Immature natural killer cell (primary cell): Measurements from ENCODE around the gene CLEC16A. TPM values are rescaled to one million over a fixed set of nuclear protein-coding genes. Genes with fewer than 3 reads are reported as not detected.

Experiments used
- DNase-seq, 3 donors: peaks; one replicate each; pipeline ENCODE4 v3.0.0; 2022; ENCODE audit warnings: mixed read lengths in 1 of 3
- H3K27ac Mint-ChIP-seq, 6 donors: one replicate each; pipeline ENCODE4 v1.8.0; 2020; ENCODE audit warnings: mixed read lengths in 6 of 6, mild to moderate bottlenecking in 5 of 6, inconsistent platforms in 4 of 6, moderate library complexity in 3 of 6
- H3K27me3 Mint-ChIP-seq, 3 donors: one replicate each; pipeline ENCODE4 v1.8.0; 2020 to 2021; ENCODE audit warnings: low read depth in 3 of 3, mild to moderate bottlenecking in 3 of 3, mixed read lengths in 3 of 3, moderate library complexity in 3 of 3, inconsistent platforms in 1 of 3
- H3K36me3 Mint-ChIP-seq, 3 donors: one replicate each; pipeline ENCODE4 v1.8.0; 2020; ENCODE audit warnings: mixed read lengths in 3 of 3, inconsistent platforms in 2 of 3, mild to moderate bottlenecking in 2 of 3
- H3K4me1 Mint-ChIP-seq, 2 donors: one replicate each; pipeline ENCODE4 v1.8.0; 2020; ENCODE audit warnings: inconsistent platforms in 2 of 2, mild to moderate bottlenecking in 2 of 2, mixed read lengths in 2 of 2, moderate library complexity in 1 of 2
- H3K4me3 Mint-ChIP-seq, 5 donors: one replicate each; pipeline ENCODE4 v1.8.0; 2020; ENCODE audit warnings: mild to moderate bottlenecking in 5 of 5, mixed read lengths in 5 of 5, inconsistent platforms in 3 of 5, moderate library complexity in 3 of 5
- H3K9me3 Mint-ChIP-seq, 6 donors: one replicate each; pipeline ENCODE4 v1.8.0; 2020; ENCODE audit warnings: mild to moderate bottlenecking in 6 of 6, mixed read lengths in 6 of 6, inconsistent platforms in 4 of 6, moderate library complexity in 3 of 6
- polyA plus RNA-seq, 3 donors: library from polyadenylated mRNA; unstranded; fragments of 300-500 nt; fragmentation: Illumina TruSeq; gene quantifications; one replicate each; pipeline ENCODE4 v1.2.3, GENCODE V29; 2021

Gene CLEC16A
- polyA plus RNA-seq, 3 donors from 2014 or later: 5.6 to 19.9 (median 5.6) TPM

- H3K4me1 Mint-ChIP-seq: peaks cover 17 to 24% of the 10 kb centered on the region in 2 donors
- no peak overlapping the region for H3K4me3 Mint-ChIP-seq
- H3K27me3 Mint-ChIP-seq: peaks cover 0 to 6% (median 2%) of the 10 kb centered on the region in 3 donors
- H3K36me3 Mint-ChIP-seq: peaks cover 15 to 45% (median 26%) of the 10 kb centered on the region in 3 donors
- H3K27ac Mint-ChIP-seq: no peak overlapping the region
- no peak for DNase-seq
- no peaks in the 10 kb centered on the region for H3K9me3 Mint-ChIP-seq
Measured at GRCh38 chr16:11059588-11059987, 115.2 kb downstream of the CLEC16A start.

- H3K27me3 Mint-ChIP-seq: peaks cover 0 to 1% (median 0%) of the 10 kb centered on the region in 3 donors
- DNase-seq: no peak
- H3K4me1 Mint-ChIP-seq: peaks cover 13 to 18% of the 10 kb centered on the region in 2 donors
- no peak overlapping the region for H3K27ac Mint-ChIP-seq
- no peaks in the 10 kb centered on the region for H3K9me3 Mint-ChIP-seq
- H3K36me3 Mint-ChIP-seq: peaks cover 15 to 45% (median 24%) of the 10 kb centered on the region in 3 donors
- no peak overlapping the region for H3K4me3 Mint-ChIP-seq
Measured at GRCh38 chr16:11060364-11060763, 116.0 kb downstream of the CLEC16A start.

- H3K36me3 Mint-ChIP-seq: peaks cover 15 to 48% (median 28%) of the 10 kb centered on the region in 3 donors
- H3K27me3 Mint-ChIP-seq: peaks cover 0 to 1% (median 0%) of the 10 kb centered on the region in 3 donors
- peaks cover 11 to 14% of the 10 kb centered on the region in 2 donors for H3K4me1 Mint-ChIP-seq
- H3K4me3 Mint-ChIP-seq: no peak overlapping the region
- no peak overlapping the region for H3K27ac Mint-ChIP-seq
- no peak for DNase-seq
- H3K9me3 Mint-ChIP-seq: no peaks in the 10 kb centered on the region
Measured at GRCh38 chr16:11060842-11061241, 116.5 kb downstream of the CLEC16A start.

DNA sequence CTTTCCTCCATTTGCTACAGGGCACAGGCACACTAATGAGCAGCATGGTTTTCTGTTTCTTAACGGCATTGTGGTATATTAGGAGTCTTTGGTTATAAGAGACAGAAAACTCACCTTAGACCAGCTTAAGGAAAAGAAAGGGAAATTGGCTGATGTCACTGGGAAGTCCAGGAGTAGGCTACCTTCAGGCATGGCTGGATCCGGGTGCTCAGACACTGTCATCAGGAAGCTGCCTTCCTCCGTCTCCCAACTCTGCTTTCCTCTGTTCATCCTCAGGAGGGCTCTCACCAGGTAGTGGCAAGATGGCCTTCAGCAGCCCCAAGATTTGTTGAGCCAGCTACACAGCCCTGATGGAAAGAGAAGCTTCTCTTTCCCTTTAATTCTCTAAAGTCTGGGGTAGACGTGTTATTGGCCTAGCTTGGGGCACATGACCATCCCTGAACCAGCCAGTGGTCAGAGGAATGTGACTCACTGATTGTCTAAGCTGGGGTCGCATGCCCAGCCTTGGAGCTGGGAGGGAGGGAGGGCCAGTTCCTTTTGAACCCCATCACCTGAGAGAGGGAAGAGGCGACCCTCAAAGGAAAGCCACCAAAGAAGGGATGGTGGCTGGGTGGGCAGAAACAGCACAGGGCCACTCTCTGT, 117.4 kb downstream of the CLEC16A start:
- H3K27ac Mint-ChIP-seq: no peak overlapping the region
- no peak for DNase-seq
- no peak overlapping the region for H3K4me3 Mint-ChIP-seq
- H3K9me3 Mint-ChIP-seq: no peaks in the 10 kb centered on the region
- peaks cover 5 to 6% of the 10 kb centered on the region in 2 donors for H3K4me1 Mint-ChIP-seq
- peaks cover 19 to 55% (median 25%) of the 10 kb centered on the region in 3 donors for H3K36me3 Mint-ChIP-seq
- H3K27me3 Mint-ChIP-seq: peaks cover 0 to 2% (median 1%) of the 10 kb centered on the region in 3 donors

- no peak for DNase-seq
- Mint-ChIP-seq H3K4me1 (peaks cover 0 to 3% of the 10 kb centered on the region in 2 donors), H3K36me3 (peaks cover 21 to 52% (median 22%) of the 10 kb centered on the region in 3 donors), H3K4me3 (no peak overlapping the region), H3K9me3 (no peaks in the 10 kb centered on the region), H3K27me3 (peaks cover 0 to 2% (median 0%) of the 10 kb centered on the region in 3 donors), H3K27ac (no peak overlapping the region)
Measured at GRCh38 chr16:11063448-11064201, 119.3 kb downstream of the CLEC16A start.

DNA sequence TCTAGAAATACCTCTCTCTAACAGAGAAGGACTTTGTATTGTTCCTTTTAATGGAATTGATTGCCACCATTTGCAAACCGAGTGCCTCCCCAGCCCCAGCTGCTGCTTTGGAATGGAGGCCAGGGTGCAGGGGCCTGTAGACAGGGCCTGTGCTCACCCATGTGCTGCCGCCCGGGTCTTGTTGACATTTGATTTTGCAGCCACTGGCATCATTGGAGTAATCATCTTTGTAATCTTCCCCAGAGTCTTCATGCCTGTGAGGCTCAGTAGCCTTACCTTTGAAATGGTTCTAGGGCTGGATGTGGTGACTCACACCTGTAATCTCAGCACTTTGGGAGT, 119.8 kb downstream of the CLEC16A start:
- Mint-ChIP-seq H3K4me1 (peaks cover 0 to 3% of the 10 kb centered on the region in 2 donors), H3K27ac (no peak overlapping the region), H3K27me3 (peaks cover 0 to 2% (median 0%) of the 10 kb centered on the region in 3 donors), H3K9me3 (no peaks in the 10 kb centered on the region), H3K4me3 (no peak overlapping the region), H3K36me3 (peaks cover 16 to 48% (median 21%) of the 10 kb centered on the region in 3 donors)
- DNase-seq: no peak

DNA sequence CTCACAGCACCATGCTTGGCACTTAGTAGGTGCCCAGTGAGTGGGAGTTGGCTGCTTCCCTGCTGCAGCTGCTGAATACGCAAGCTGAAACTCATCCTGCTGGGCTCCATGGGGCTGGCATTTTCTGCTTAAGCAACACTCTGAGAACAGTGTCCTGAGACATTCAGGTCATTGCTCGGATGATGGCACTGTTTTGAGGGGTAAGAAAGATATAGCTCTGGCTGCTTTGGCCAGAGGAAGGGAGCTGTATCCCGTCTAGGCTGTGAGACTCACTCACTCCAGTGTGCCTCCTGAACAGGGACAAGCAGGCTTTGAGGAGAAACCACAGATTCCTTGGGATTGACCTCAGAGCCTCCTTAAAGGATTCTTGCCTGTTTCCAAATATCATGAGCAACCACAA, 120.5 kb downstream of the CLEC16A start:
- Mint-ChIP-seq H3K36me3 (peaks cover 15 to 46% (median 21%) of the 10 kb centered on the region in 3 donors), H3K27ac (no peak overlapping the region)

DNA sequence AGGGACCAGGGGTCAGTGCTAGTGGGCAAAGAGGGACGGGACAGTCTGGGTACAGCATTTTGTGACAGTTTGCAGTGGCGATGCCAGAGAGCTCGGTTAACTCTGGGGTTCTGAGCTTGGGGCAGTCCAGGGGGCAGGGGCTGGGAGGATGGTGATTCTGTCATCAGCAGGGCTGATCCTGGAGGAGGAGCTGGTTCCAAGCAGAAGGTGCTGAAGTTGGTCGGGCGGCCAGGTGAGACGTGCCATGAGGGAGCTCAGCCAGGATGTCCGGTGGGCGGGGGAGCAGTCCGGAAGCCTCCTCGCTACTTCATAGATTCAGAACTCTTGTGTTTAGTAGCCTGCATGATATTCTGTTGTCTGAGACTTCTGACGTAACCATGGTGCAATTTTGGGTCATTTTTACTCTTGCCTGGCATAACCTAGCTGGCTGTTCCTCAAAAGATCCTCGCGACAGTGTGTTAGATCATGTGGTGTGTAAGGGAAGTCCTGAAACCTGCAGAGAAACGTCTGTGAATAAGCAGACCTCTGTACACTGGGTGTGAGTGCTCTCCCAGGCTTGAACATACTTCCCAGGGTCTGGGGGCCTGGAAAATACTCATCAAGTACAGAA, 122.0 kb downstream of the CLEC16A start:
- no peak overlapping the region for H3K4me3 Mint-ChIP-seq
- peaks cover 0 to 3% of the 10 kb centered on the region in 2 donors for H3K4me1 Mint-ChIP-seq
- H3K36me3 Mint-ChIP-seq: peaks cover 21 to 41% (median 24%) of the 10 kb centered on the region in 3 donors
- H3K27me3 Mint-ChIP-seq: peaks cover 0 to 2% (median 0%) of the 10 kb centered on the region in 3 donors
- H3K27ac Mint-ChIP-seq: peak overlapping the region in 1 of 6 donors; percentile 19
- no peak for DNase-seq
- H3K9me3 Mint-ChIP-seq: no peaks in the 10 kb centered on the region

More for the DNA sequence above, 120.5 kb downstream of the CLEC16A start:
- Mint-ChIP-seq H3K4me1 (peaks cover 0 to 3% of the 10 kb centered on the region in 2 donors), H3K9me3 (no peaks in the 10 kb centered on the region), H3K4me3 (no peak overlapping the region), H3K27me3 (peaks cover 0 to 2% (median 0%) of the 10 kb centered on the region in 3 donors)
- DNase-seq: no peak

- Mint-ChIP-seq H3K27ac (no peak overlapping the region), H3K4me1 (peaks cover 0 to 3% of the 10 kb centered on the region in 2 donors), H3K36me3 (peaks cover 19 to 38% (median 23%) of the 10 kb centered on the region in 3 donors), H3K4me3 (no peak overlapping the region), H3K27me3 (peaks cover 0 to 2% (median 1%) of the 10 kb centered on the region in 3 donors), H3K9me3 (peaks cover 0 to 1% (median 0%) of the 10 kb centered on the region in 6 donors)
- no peak for DNase-seq
Measured at GRCh38 chr16:11067266-11067665, 122.9 kb downstream of the CLEC16A start.

DNA sequence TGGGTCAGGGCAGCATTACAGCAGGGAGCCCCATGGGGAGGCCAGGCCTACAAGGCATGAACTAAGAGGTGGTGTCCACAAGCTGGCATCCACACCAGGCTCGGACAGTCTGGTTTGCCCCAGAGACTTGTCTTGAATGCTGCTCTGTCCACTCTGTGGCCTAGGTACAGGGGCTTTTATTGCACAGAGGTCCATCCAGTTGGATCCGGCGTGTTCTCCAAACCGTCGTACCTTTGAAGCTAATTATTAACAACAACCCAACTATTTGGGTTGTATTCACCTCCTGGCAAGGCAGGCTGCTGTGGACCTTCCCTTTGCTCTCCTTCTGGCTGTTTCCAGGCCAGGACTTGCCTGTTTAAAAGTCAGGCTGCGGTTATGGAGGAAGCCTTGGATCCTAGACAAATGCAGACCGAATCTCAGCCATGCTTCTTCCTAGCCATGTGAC, 123.4 kb downstream of the CLEC16A start:
- peak overlapping the region in 2 of 6 donors; percentile 34 to 53 for H3K27ac Mint-ChIP-seq

DNA sequence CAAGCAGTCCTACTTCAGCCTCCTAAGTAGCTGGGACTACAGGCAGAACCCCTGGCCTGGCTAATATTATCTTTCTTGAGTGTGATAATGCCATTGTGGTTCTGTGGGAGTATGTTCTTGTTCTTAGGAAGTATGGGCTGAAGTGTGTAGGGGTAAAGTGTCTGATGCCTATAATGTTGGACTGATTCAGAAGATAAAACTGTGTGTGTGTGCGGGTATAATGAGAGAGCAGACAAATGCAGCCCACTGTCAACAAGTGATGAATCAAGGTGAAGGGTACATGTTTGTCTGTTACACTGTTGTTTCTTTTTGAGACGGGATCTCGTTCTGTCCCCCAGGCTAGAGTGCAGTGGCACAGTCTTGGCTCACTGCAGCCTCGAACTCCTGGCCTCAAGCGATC, 127.5 kb downstream of the CLEC16A start:
- H3K36me3 Mint-ChIP-seq: peaks cover 27 to 31% (median 29%) of the 10 kb centered on the region in 3 donors
- H3K9me3 Mint-ChIP-seq: peaks cover 0 to 1% (median 0%) of the 10 kb centered on the region in 6 donors
- H3K27ac Mint-ChIP-seq: peak overlapping the region in 1 of 6 donors; percentile 7
- H3K4me1 Mint-ChIP-seq: peaks cover 9 to 11% of the 10 kb centered on the region in 2 donors
- H3K27me3 Mint-ChIP-seq: peaks cover 0 to 3% (median 0%) of the 10 kb centered on the region in 3 donors
- no peak overlapping the region for H3K4me3 Mint-ChIP-seq
- DNase-seq: no peak

More for the DNA sequence above, 123.4 kb downstream of the CLEC16A start:
- no peak overlapping the region for H3K4me3 Mint-ChIP-seq
- peaks cover 0 to 1% (median 0%) of the 10 kb centered on the region in 6 donors for H3K9me3 Mint-ChIP-seq
- H3K27me3 Mint-ChIP-seq: peaks cover 0 to 2% (median 1%) of the 10 kb centered on the region in 3 donors
- H3K36me3 Mint-ChIP-seq: peaks cover 22 to 36% (median 23%) of the 10 kb centered on the region in 3 donors
- no peak for DNase-seq
- peaks cover 0 to 3% of the 10 kb centered on the region in 2 donors for H3K4me1 Mint-ChIP-seq

DNA sequence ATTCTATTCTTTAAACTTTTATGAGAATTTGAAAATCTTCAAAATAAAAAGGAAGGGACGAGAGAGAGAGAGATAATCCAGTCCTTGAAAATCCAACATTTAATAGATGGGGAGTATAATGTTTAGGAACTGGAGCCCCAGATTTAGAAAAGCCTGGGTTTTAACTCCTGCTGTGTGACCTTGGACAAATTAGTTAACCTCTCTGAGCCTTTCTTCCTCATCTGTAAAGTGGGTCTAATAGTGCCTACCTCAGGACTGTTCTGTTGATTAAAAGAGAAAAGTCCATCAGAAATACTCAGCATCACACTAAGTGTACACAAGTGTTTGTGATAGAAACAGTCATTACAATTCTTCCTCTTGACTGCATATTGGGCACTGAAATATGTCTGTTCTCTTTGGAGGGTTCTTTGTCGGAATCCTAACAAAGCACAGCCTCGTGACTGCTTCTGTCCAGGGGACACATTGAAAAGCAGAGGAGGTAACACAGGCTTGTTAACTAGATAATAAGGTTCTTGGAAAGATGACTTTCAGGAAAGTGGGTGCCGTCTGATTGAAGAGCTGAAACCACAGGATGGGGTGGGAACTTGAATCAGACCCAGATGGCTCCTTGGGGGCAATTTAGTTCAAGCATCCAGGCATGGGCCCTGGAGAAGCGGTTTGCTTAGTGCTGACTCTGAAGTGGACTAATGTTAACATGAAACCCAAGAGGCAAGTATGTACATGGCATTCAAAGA, 128.2 kb downstream of the CLEC16A start:
- no peak for DNase-seq

More for the DNA sequence above, 128.2 kb downstream of the CLEC16A start:
- Mint-ChIP-seq H3K36me3 (peaks cover 26 to 31% (median 29%) of the 10 kb centered on the region in 3 donors), H3K27me3 (peaks cover 0 to 3% (median 0%) of the 10 kb centered on the region in 3 donors), H3K27ac (no peak overlapping the region), H3K4me1 (peaks cover 14 to 19% of the 10 kb centered on the region in 2 donors), H3K4me3 (no peak overlapping the region), H3K9me3 (peaks cover 0 to 1% (median 0%) of the 10 kb centered on the region in 6 donors)
